H7 (cell line): Measurements from ENCODE around the gene LRRC14B. TPM values are rescaled to one million over a fixed set of nuclear protein-coding genes. Genes with fewer than 3 reads are reported as not detected.

Experiments used
- DNase-seq: peaks from one replicate; pipeline ENCODE4 v3.0.0; 2012
- H3K27me3 ChIP-seq: 2 replicates; pipeline ENCODE4 v1.6.0; 2011; ENCODE audit warnings: mild to moderate bottlenecking, low read length; ENCODE audit not compliant: control insufficient read depth, insufficient read depth
- H3K36me3 ChIP-seq: replicated peaks from 2 replicates; pipeline ENCODE4 v1.5.1; 2011; ENCODE audit warnings: low read length; ENCODE audit not compliant: control insufficient read depth, insufficient read depth
- H3K4me3 ChIP-seq: 2 replicates; pipeline ENCODE4 v1.5.1; 2011; ENCODE audit warnings: low read depth, mild to moderate bottlenecking, control low read depth, low read length, moderate library complexity; ENCODE audit not compliant: insufficient read depth
- total RNA-seq: library from RNA; depleted of rRNA; stranded (reverse); fragments of >200 nt; shearing (Covaris generic); gene quantifications from 2 replicates; pipeline ENCODE4 v1.2.3, GENCODE V29; 2014

LRRC14B gene
- total RNA-seq, 1 experiment from 2014 or later = not detected

DNA sequence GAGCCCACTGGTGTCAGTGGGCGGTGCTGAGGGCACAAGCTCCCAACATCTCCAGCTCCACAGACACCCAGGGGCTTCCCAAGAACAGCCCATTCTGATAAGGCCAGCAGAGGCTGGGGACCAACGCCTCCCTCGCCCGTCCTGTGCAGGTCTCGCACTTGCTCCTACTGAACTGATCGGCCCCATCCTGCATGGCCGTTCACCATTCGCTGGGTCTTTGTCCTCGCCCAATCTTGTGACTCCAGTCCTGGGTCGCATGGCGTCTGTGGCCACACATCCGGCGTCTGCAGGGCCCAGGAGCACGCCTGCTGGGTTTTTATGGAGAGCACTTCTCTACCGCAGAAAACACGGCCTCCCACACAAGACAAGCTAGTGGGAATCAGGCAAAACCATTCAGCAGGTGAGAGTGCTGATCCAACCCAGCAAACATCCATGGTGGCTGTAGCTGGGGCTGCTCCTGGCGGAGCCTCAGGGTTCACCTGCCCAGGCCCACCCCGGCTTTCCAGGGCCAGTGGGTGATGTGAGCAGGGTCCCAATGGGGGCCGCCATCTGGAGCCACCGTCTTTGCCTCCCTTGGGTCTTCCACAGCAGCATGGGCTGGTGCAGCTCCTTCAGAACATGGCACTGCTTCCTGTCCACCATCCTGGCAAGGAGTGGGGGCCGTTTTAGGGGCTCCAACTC lies 7.4 kb downstream of the LRRC14B start:
- peak; percentile 48 for DNase-seq
- Histone ChIP-seq H3K27me3 (no peaks in the 10 kb centered on the region), H3K4me3 (no peak overlapping the region), H3K36me3 (no peaks in the 10 kb centered on the region)

DNA sequence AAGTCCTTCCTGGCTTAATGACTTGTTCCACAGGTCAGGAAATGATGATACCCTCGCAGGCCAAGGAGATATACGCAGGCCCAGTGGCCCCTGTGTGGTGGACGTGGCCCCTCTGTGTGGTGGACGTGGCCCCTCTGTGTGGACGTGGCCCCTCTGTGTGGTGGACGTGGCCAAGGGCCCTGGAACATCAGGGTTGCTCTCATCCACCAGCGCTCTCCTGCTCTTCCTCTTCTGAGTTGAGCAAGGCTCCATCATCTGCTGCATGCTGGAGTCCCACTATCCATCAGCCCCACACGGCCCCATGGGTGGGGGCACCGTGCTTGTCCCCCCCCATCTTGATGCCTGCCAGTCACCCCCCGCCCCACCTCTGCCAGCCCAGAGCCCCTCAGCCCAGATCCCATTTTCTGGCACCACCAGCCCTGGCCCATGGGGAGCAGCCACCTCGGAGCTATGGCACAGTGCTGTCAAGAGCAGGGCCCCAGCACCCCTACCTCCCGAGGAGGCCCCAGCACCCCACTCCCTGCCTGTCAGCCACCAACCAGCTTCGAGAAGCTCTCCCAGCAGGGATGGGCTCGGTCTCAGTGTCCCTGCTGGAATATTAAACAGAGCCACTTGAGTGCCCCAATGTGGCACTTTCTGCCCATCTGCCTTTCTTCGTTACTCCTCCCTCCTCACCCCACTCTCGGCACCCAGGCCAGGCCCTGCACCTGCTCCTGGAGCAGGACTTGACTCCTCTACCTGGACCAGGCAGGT lies 8.1 kb downstream of the LRRC14B start:
- Histone ChIP-seq H3K4me3 (no peak overlapping the region), H3K27me3 (no peaks in the 10 kb centered on the region), H3K36me3 (peaks cover 4% of the 10 kb centered on the region)
- peak; percentile 63 for DNase-seq

DNA sequence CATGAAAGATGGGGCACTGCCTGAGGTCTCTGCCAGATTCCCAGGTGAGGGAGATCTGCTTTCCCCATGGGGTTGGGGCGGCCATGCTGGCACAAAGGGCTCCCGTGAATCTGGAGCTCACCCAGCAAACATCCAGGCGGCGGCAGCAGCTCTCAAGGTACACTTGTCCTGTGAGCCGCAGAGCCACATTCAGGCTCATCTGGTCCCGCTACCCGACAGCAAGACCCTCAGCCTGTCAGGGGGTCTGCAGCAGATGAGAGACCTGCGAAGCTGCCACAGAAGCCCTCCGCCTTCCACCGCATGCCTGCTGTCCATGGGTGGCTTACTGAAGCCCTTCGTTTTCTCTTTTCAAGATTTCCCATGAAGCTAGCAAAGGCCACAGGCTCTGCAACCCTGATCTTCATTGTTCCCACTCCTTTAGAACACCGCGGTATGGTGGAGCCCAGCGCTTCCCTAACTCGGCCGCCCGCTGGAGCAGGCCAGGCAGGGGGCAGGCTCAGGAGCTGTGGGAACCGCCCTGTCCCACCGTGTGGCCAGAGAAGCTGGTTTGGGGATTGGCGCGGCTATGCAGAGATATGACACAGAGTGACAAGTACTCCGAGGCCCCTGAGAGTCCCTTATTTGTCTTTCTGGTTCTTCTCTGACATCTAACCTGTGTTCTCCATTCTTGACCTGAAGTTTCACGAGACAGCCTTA lies 8.8 kb downstream of the LRRC14B start:
- DNase-seq = peak; percentile 76
- peaks cover 5% of the 10 kb centered on the region for H3K36me3 ChIP-seq
- H3K4me3 ChIP-seq = no peak overlapping the region
- H3K27me3 ChIP-seq = no peaks in the 10 kb centered on the region

DNA sequence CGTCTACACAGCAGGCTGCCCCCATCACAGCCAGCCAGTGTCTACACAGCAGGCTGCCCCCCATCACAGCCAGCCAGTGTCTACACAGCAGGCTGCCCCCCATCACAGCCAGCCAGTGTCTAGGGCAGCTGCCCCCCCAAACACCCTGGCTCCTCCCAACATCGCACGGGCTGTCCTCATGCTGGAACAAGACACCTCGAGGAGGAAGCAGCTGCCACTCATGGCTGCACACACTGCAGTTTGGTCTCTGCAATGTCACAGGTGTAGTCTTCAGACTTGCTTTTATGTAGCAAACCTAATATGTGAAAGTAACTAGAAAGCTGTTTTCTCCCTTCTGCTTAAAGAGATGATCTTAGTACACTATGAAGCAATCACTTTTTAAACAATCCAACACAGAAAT lies 9.7 kb downstream of the LRRC14B start:
- DNase-seq = peak; percentile 59
- H3K36me3 ChIP-seq = peaks cover 8% of the 10 kb centered on the region
- H3K27me3 ChIP-seq = no peaks in the 10 kb centered on the region
- no peak overlapping the region for H3K4me3 ChIP-seq

DNA sequence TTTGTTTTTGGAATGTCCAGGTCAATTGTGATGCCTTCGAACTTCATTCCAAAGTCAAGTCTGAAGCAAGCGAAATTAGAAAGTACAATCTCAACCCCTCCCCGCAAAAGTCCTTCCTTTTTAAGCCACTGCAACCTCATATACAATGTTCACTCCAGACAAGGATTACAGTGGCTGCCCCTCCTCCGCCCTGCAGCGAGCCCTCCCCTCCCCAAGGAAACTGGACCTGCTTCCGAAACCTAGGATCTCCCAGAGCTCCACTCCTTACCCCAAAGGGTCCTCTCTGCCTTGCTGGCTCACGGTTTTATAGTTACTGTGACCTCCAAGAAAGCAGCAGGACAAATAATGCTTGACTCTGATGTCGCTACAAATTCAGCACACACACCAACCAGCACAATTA lies 10.4 kb downstream of the LRRC14B start:
- Histone ChIP-seq H3K4me3 (no peak overlapping the region), H3K27me3 (no peaks in the 10 kb centered on the region), H3K36me3 (peaks cover 8% of the 10 kb centered on the region)
- peak; percentile 53 for DNase-seq

DNA sequence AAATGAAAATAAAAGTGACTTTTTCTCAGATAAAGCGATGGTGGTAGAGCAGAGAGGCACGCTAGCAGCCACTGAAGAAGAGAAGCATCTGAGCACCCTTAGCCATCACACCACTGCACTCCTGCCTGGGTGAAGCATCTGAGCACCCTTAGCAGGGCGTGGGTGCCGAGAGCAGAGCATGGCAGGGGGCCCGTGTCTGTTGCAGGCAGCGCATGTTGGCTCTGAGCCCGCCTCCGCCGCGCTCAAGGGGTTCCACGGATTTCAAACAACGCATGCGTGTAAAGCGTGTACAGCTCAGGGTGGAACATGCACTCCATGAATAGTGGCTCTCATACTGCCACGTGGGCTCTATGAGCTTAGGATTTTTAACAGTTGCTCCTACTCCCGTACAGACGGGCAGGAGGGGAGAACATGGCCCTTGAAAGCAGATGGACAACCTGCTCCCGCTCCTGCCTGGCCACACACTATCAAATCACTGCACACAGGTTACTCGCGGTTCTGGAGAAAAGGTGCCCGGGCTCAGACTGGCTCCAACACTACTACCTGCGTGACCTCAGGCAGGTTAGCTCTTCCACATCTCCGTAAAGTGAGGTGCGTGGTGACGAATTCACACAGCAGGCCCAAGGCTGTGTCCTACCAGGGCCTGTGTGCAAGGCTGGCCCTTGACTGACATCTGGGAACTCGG lies 12.1 kb downstream of the LRRC14B start:
- DNase-seq = no peak
- no peak overlapping the region for H3K4me3 ChIP-seq
- no peaks in the 10 kb centered on the region for H3K27me3 ChIP-seq
- H3K36me3 ChIP-seq = peaks cover 8% of the 10 kb centered on the region

DNA sequence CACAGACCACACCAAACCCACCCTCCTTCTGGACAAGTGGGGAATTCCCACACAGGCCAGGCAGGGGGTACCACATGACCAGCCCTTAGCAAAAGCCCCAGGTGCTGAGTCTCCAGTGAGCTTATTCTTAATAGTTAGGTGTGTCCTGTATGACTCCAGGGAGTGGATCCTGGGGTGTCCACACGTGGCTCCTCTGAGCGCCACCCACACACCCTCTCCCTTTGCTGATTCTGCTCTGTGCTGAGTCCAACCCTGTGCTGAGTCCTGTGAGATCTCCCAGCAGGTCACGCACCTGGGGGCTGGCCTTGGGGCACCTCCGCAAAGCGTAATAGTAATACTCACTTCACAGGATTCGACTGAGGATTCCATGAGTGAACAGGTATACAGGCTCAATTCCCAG lies 12.7 kb downstream of the LRRC14B start:
- Histone ChIP-seq H3K27me3 (no peaks in the 10 kb centered on the region), H3K36me3 (peaks cover 8% of the 10 kb centered on the region), H3K4me3 (no peak overlapping the region)
- DNase-seq = no peak

DNA sequence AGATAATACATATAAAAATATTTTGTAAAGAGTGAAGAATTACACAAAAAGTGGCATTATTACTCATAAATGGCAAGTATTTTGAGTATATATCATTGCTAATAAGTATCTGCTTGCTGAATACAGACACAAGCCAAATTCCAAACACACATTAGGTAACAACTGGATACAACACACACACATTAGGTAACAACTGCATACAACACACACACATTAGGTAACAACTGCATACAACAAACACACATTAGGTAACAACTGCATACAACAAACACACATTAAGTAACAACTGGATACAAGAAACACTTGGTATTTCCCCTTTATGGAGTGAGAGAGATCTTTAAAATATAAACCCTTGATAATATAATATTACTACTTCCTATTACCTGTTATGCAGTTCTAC lies 13.2 kb downstream of the LRRC14B start:
- Histone ChIP-seq H3K36me3 (peaks cover 8% of the 10 kb centered on the region), H3K27me3 (no peaks in the 10 kb centered on the region), H3K4me3 (no peak overlapping the region)
- DNase-seq = no peak

DNA sequence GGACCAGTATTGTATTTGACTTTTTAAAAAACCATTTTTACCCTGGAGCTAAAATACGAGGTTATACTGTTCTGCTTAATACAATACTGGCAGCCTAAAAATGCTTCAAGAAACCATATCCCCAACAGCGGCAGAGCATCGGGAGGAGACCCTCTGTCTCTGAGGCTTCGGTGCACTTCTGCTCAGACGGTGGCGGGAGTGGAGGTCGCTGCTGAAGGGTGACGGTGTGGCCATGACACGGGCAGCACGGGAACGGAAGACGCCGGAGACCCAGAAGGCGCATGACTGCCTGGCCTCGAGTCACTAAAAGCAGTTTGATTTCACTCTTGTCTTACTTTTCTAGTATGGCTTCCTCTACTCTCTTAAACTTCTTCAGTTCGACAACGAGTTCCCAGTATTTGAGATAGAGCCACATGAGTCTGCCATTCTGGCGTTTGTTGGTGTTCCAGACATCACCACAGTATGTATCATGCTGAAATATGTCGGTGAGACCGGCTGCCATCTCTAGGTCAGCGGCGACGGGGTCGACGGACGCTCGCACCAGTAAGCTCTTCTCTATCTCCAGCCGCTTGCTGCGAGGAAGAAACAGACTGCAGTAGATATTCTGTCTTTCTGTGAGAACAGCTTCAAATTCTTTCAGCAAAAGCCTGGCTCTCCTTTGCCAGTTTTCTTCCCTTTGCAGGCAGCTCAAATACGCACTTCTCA lies 13.8 kb downstream of the LRRC14B start:
- Histone ChIP-seq H3K27me3 (no peaks in the 10 kb centered on the region), H3K4me3 (no peak overlapping the region)
- no peak for DNase-seq

DNA sequence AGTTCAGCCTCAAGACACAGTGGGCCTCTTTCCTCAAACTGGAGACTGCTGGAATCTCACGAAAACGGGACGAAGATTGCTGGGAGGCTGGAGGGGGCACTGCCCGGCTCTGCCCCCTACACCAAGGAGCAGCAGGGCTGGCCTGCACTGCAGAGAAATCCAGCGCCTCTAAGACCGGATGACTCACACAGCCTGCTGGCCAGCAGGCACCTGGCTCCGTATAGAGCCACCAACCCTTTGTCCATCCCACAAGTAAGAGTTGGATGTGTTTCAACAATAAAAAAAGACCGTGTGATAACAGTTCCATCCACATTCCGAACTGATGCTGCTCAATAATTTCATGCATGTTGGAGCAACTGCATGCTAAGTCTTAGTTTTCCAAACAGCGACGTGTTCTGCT lies 15.1 kb downstream of the LRRC14B start:
- DNase-seq = peak; percentile 43
- no peaks in the 10 kb centered on the region for H3K27me3 ChIP-seq
- no peak overlapping the region for H3K4me3 ChIP-seq
- H3K36me3 ChIP-seq = peaks cover 8% of the 10 kb centered on the region

More for the DNA sequence above, 13.8 kb downstream of the LRRC14B start:
- peaks cover 8% of the 10 kb centered on the region for H3K36me3 ChIP-seq

DNA sequence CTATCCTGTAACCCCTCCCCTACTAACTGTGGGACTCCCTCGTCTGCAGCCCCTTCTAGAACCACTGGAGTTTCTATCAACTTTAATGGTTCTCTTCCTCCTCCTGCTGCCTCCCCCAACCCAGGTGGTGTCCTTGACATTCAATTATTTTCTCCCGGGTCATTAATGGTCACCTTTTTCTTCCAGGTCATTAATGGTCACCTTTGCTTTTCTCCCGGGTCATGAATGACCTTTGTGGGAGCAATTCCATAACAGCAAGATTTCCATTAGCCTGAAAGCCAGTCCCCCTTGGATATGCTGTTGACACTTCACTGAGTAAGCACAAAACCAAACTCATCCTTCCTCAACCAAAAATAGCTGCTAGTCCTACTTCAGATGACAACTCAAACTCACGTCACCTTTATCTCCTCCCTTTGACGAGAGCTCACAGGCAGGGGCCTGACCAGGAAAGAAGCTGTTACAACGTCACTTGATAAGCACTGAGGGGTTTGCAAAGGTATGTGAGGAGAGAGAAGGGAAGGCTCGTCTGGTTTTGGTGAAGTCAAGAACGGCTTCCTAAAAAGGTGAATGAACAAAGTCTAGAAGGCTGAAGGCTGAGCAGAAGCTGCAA lies 15.7 kb downstream of the LRRC14B start:
- no peaks in the 10 kb centered on the region for H3K27me3 ChIP-seq
- H3K36me3 ChIP-seq = peaks cover 8% of the 10 kb centered on the region
- DNase-seq = peak; percentile 55
- H3K4me3 ChIP-seq = no peak overlapping the region

DNA sequence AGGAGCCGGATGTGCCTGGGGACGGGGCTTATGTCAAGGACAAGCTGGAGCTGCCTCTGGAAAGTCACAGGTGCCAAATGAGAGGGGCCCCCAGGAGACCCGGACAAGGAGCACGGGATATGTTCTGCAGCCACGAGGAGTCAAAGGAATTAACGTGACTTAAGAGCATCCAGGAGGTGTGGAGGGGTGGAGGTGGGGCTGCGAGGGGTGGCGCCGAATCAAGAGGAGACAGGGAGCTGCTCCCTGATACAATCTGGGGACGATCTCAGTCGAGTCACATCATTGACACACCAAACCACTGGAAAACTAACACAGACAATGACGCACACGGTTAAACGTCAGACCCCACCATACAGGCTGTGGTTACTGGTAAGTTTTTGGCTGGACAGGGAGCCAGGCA lies 16.3 kb downstream of the LRRC14B start:
- Histone ChIP-seq H3K27me3 (no peaks in the 10 kb centered on the region), H3K4me3 (no peak overlapping the region), H3K36me3 (peaks cover 8% of the 10 kb centered on the region)
- DNase-seq = peak; percentile 83

DNA sequence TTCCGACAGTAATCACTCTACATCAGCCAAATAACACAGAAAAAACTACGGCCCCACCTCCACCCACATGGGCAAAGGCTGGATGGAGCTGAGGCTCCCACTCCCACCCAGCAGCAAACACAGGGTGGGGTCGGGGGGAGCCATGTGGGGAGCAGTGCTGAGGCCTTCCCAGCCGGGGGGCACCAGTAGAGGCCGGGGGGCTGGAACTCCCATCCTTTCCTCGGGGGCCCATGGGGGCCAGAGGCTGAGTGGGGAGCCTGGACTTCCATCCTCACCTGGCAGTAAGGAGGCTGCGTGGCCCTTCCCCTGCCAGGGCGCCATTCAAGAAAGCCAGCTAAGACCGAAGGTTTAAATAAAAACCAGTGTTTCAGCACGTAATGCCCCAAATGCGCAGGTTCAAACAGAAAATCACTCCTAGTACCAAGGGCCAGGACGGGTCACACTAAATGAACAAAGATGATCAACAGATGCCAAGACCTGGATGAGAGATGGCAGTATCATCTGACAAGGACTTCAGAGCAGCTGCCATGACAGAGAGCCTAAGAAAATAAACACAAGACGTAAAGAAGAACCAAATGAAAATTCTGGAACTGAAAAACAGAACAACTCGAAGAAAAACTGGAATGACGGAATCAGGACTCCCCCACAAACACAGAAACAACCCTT lies 17.3 kb downstream of the LRRC14B start:
- DNase-seq = peak; percentile 47
- Histone ChIP-seq H3K4me3 (no peak overlapping the region), H3K27me3 (no peaks in the 10 kb centered on the region)

More for the DNA sequence above, 17.3 kb downstream of the LRRC14B start:
- peaks cover 8% of the 10 kb centered on the region for H3K36me3 ChIP-seq
